Measurements from ENCODE around the gene ZNF672.

DNA sequence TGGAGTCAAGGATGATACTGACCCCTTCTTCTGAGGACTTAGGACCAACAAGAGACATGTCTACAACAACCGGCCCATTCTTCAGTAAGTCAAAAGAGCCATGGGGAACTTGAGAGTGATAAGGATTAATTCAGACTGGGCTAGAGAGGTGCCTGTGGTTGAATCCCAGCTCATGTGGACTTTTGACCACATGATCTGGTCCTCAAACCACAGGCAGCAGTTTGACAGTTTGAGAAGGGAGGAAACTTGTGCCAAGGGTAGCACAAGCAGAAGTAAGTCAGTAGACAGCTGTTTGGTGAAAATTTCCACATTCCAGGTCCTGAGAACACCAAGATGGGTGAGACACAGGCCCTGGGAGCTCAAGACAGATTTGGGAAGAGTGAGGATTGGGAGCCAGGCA, 32.1 kb upstream of the ZNF672 start:
- TF ChIP-seq, protein P1, sequence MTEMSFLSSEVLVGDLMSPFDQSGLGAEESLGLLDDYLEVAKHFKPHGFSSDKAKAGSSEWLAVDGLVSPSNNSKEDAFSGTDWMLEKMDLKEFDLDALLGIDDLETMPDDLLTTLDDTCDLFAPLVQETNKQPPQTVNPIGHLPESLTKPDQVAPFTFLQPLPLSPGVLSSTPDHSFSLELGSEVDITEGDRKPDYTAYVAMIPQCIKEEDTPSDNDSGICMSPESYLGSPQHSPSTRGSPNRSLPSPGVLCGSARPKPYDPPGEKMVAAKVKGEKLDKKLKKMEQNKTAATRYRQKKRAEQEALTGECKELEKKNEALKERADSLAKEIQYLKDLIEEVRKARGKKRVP (CRISPR knock-in tag; IDR thresholded peaks at IDR 0.05), result no peak
- TF ChIP-seq, protein P2, sequence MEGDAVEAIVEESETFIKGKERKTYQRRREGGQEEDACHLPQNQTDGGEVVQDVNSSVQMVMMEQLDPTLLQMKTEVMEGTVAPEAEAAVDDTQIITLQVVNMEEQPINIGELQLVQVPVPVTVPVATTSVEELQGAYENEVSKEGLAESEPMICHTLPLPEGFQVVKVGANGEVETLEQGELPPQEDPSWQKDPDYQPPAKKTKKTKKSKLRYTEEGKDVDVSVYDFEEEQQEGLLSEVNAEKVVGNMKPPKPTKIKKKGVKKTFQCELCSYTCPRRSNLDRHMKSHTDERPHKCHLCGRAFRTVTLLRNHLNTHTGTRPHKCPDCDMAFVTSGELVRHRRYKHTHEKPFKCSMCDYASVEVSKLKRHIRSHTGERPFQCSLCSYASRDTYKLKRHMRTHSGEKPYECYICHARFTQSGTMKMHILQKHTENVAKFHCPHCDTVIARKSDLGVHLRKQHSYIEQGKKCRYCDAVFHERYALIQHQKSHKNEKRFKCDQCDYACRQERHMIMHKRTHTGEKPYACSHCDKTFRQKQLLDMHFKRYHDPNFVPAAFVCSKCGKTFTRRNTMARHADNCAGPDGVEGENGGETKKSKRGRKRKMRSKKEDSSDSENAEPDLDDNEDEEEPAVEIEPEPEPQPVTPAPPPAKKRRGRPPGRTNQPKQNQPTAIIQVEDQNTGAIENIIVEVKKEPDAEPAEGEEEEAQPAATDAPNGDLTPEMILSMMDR (CRISPR knock-in tag; IDR thresholded peaks at IDR 0.05), result no peak
- TF ChIP-seq ZNF589 (CRISPR knock-in tag; conservative IDR thresholded peaks at IDR 0.05), result no peak
- no peak for TF ChIP-seq MXI1 (IDR thresholded peaks at IDR 0.05; ENCODE audit: borderline replicate concordance, low read depth, low read length)
- TF ChIP-seq NFE2L2 (IDR thresholded peaks at IDR 0.05; ENCODE audit: low read length), result no peak

Data from HepG2 (cell line).